H9 (cell line): ENCODE data around the gene SULF2. TPM values are rescaled to one million over a fixed set of nuclear protein-coding genes. Genes with fewer than 3 reads are reported as not detected.

Experiments
- DNase-seq: peaks from one replicate; pipeline ENCODE4 v3.0.0-alpha.2; 2017
- H2AFZ ChIP-seq: one replicate; pipeline ENCODE4 v1.6.1; 2013; ENCODE audit warnings: mild to moderate bottlenecking, low read length, control low read depth, moderate library complexity
- H2AK5ac ChIP-seq: 2 replicates; pipeline ENCODE4 v1.6.1; 2013; ENCODE audit warnings: low read length, control low read depth, mixed read lengths; ENCODE audit not compliant: insufficient read length
- H2BK120ac ChIP-seq: one replicate; pipeline ENCODE4 v1.6.1; 2013; ENCODE audit warnings: low read depth, mild to moderate bottlenecking, low read length, control low read depth, inconsistent platforms; ENCODE audit not compliant: poor library complexity, severe bottlenecking
- H2BK12ac ChIP-seq: 2 replicates; pipeline ENCODE4 v1.6.1; 2013; ENCODE audit warnings: low read length, control low read depth, mixed read lengths, low read depth; ENCODE audit not compliant: insufficient read length
- H2BK15ac ChIP-seq: 2 replicates; pipeline ENCODE4 v1.6.1; 2013; ENCODE audit warnings: low read depth, low read length, control low read depth
- H2BK20ac ChIP-seq: one replicate; pipeline ENCODE4 v1.6.1; 2013; ENCODE audit warnings: low read depth, mild to moderate bottlenecking, low read length, control low read depth, inconsistent platforms; ENCODE audit not compliant: poor library complexity, severe bottlenecking
- H2BK5ac ChIP-seq: 2 replicates; pipeline ENCODE4 v1.6.1; 2013; ENCODE audit warnings: low read length, control low read depth, mixed read lengths; ENCODE audit not compliant: insufficient read length
- H3K14ac ChIP-seq: 2 replicates; pipeline ENCODE4 v1.6.1; 2013; ENCODE audit warnings: low read length, control low read depth; ENCODE audit not compliant: insufficient read depth
- H3K18ac ChIP-seq: 2 replicates; pipeline ENCODE4 v1.6.1; 2013; ENCODE audit warnings: low read depth, mild to moderate bottlenecking, mixed read lengths, low read length, control low read depth; ENCODE audit not compliant: insufficient read length
- H3K23ac ChIP-seq: 2 replicates; pipeline ENCODE4 v1.6.1; 2013; ENCODE audit warnings: low read length, control low read depth, mixed read lengths, low read depth; ENCODE audit not compliant: insufficient read length
- H3K23me2 ChIP-seq: 2 replicates; pipeline ENCODE4 v1.6.1; 2013; ENCODE audit warnings: low read depth, mild to moderate bottlenecking, mixed read lengths, low read length, control low read depth; ENCODE audit not compliant: insufficient read length, poor library complexity, severe bottlenecking
- H3K27ac ChIP-seq: 2 replicates; pipeline ENCODE4 v1.5.1; 2013; ENCODE audit warnings: low read length, control low read depth, mixed read lengths, low read depth; ENCODE audit not compliant: insufficient read length
- H3K27me3 ChIP-seq: 2 replicates; pipeline ENCODE4 v1.6.1; 2013; ENCODE audit warnings: low read length, control low read depth, inconsistent platforms; ENCODE audit not compliant: insufficient read depth
- H3K4ac ChIP-seq: 2 replicates; pipeline ENCODE4 v1.6.1; 2013; ENCODE audit warnings: low read depth, mild to moderate bottlenecking, control low read depth, inconsistent platforms, low read length, moderate library complexity
- H3K4me1 ChIP-seq: 2 replicates; pipeline ENCODE4 v1.6.1; 2013; ENCODE audit warnings: low read length, control low read depth, inconsistent platforms; ENCODE audit not compliant: insufficient read depth
- H3K4me2 ChIP-seq: 2 replicates; pipeline ENCODE4 v1.6.1; 2013; ENCODE audit warnings: low read length, control low read depth, mixed read lengths; ENCODE audit not compliant: insufficient read length, insufficient read depth
- H3K56ac ChIP-seq: 2 replicates; pipeline ENCODE4 v1.6.1; 2013; ENCODE audit warnings: low read depth, mild to moderate bottlenecking, mixed read lengths, low read length, control low read depth; ENCODE audit not compliant: insufficient read length
- H3K79me1 ChIP-seq: 2 replicates; pipeline ENCODE4 v1.6.1; 2013; ENCODE audit warnings: low read depth, mild to moderate bottlenecking, moderate library complexity, low read length, control low read depth, inconsistent platforms; ENCODE audit not compliant: insufficient read depth, poor library complexity, severe bottlenecking
- H3K79me2 ChIP-seq: 2 replicates; pipeline ENCODE4 v1.6.1; 2013; ENCODE audit warnings: low read length, control low read depth, inconsistent platforms; ENCODE audit not compliant: insufficient read depth
- H3K9ac ChIP-seq: 2 replicates; pipeline ENCODE4 v1.6.1; 2013; ENCODE audit warnings: low read length, control low read depth, mixed read lengths; ENCODE audit not compliant: insufficient read length; ENCODE audit errors: extremely low read depth
- H3K9me3 ChIP-seq: one replicate; pipeline ENCODE4 v1.6.1; 2013; ENCODE audit warnings: low read depth, low read length, inconsistent platforms; ENCODE audit not compliant: control insufficient read depth
- H3T11ph ChIP-seq: one replicate; pipeline ENCODE4 v1.6.1; 2013; ENCODE audit warnings: mild to moderate bottlenecking, low read length, control low read depth, inconsistent platforms
- H4K20me1 ChIP-seq: one replicate; pipeline ENCODE4 v1.6.1; 2013; ENCODE audit not compliant: control insufficient read depth, insufficient read length, insufficient read depth
- H4K5ac ChIP-seq: 2 replicates; pipeline ENCODE4 v1.6.1; 2013; ENCODE audit warnings: low read depth, mild to moderate bottlenecking, mixed read lengths, low read length, control low read depth; ENCODE audit not compliant: insufficient read length
- H4K8ac ChIP-seq: replicated peaks from 2 replicates; pipeline ENCODE4 v1.6.1; 2013; ENCODE audit warnings: low read length, control low read depth, mixed read lengths, low read depth; ENCODE audit not compliant: insufficient read length
- H4K91ac ChIP-seq: 2 replicates; pipeline ENCODE4 v1.6.1; 2013; ENCODE audit warnings: low read depth, mild to moderate bottlenecking, moderate library complexity, mixed read lengths, low read length, control low read depth; ENCODE audit not compliant: insufficient read length
- H3K27ac Mint-ChIP-seq, 3 experiments: 2 replicates in 2 of 3; 3 replicates in 1 of 3; pipeline ENCODE4 v1.8.0; 2020 to 2021; ENCODE audit warnings: mixed read lengths in 3 of 3, mild to moderate bottlenecking in 1 of 3, moderate library complexity in 1 of 3
- H3K27me3 Mint-ChIP-seq: 2 replicates; pipeline ENCODE4 v1.8.0; 2021; ENCODE audit warnings: low read depth, mild to moderate bottlenecking, moderate library complexity, mixed read lengths
- H3K36me3 Mint-ChIP-seq, 3 experiments: 2 replicates in 2 of 3; 3 replicates in 1 of 3; pipeline ENCODE4 v1.8.0; 2020 to 2021; ENCODE audit warnings: low read depth in 3 of 3, mixed read lengths in 3 of 3; ENCODE audit not compliant: insufficient read depth in 1 of 3
- H3K4me1 Mint-ChIP-seq, 2 experiments: 2 replicates each; pipeline ENCODE4 v1.8.0; 2020; ENCODE audit warnings: mixed read lengths in 2 of 2
- H3K4me3 Mint-ChIP-seq, 2 experiments: 2 replicates in 1 of 2; 3 replicates in 1 of 2; pipeline ENCODE4 v1.8.0; 2020 to 2021; ENCODE audit warnings: mild to moderate bottlenecking in 2 of 2, mixed read lengths in 2 of 2, moderate library complexity in 1 of 2
- H3K9me3 Mint-ChIP-seq, 2 experiments: 2 replicates in 1 of 2; 3 replicates in 1 of 2; pipeline ENCODE4 v1.8.0; 2020; ENCODE audit warnings: mild to moderate bottlenecking in 2 of 2, mixed read lengths in 2 of 2, moderate library complexity in 1 of 2
- CTCF ChIP-seq: fragments of 200-600 bp; sonication (generic); conservative IDR thresholded peaks from 3 replicates; pipeline ENCODE4 v1.8.0; 2021; ENCODE audit warnings: antibody characterized with exemption, mild to moderate bottlenecking
- WGBS: extraction: QIAGEN DNeasy Blood & Tissue Kit; methylation state at CpG from one replicate; pipeline ENCODE4 v1.1.7; 2013; ENCODE audit warnings: missing lambda C conversion rate, low lambda C conversion rate, mixed read lengths; ENCODE audit not compliant: insufficient read length; ENCODE audit errors: extremely low coverage; 5-methylcytosine and 5-hydroxymethylcytosine counted together
- total RNA-seq: library from RNA; stranded (reverse); gene quantifications from 2 replicates; pipeline ENCODE4 v1.2.1, GENCODE V29; 2021

The SULF2 gene
- total RNA-seq, 1 experiment from 2014 or later = 31.2 TPM

GRCh38 chr20:47669489-47669888, 115.8 kb downstream of the SULF2 start:
- peaks cover 0 to 4% (median 0%) of the 10 kb centered on the region in 3 experiments; a peak in 2 of 7 replicates for H3K36me3 Mint-ChIP-seq

More at GRCh38 chr20:47669489-47669888, 115.8 kb downstream of the SULF2 start:
- no peak overlapping the region for H3K4me3 Mint-ChIP-seq
- H3K9ac ChIP-seq = no peak overlapping the region
- peaks cover 0 to 2% of the 10 kb centered on the region in 2 experiments; a peak in 1 of 5 replicates for H3K9me3 Mint-ChIP-seq
- no peaks in the 10 kb centered on the region; the same call in none of the 2 replicates for H3K27me3 Mint-ChIP-seq
- H3K14ac ChIP-seq = no peak overlapping the region
- H3T11ph ChIP-seq = no peak overlapping the region
- no peak overlapping the region for H3K4me2 ChIP-seq
- H2AK5ac ChIP-seq = no peak overlapping the region
- no peaks in the 10 kb centered on the region for H3K4me1 ChIP-seq
- H3K27ac Mint-ChIP-seq = no peak overlapping the region; a peak in 1 of 7 replicates
- no peaks in the 10 kb centered on the region for H3K23me2 ChIP-seq
- H3K27ac ChIP-seq = no peak overlapping the region
- H3K18ac ChIP-seq = no peak overlapping the region
- TF ChIP-seq CTCF = no peak
- H2BK5ac ChIP-seq = no peak overlapping the region
- DNase-seq = no peak
- no peak overlapping the region for H4K91ac ChIP-seq
- no peaks in the 10 kb centered on the region for H3K79me1 ChIP-seq
- no peak overlapping the region for H3K4ac ChIP-seq
- H3K9me3 ChIP-seq = no peaks in the 10 kb centered on the region
- H2BK15ac ChIP-seq = no peak overlapping the region
- no peak overlapping the region for H2BK120ac ChIP-seq
- no peaks in the 10 kb centered on the region for H3K27me3 ChIP-seq
- no peak overlapping the region for H3K23ac ChIP-seq
- H2AFZ ChIP-seq = no peak overlapping the region
- no CpG with 5 or more reads among the region's 4 CpGs for WGBS
- no peak overlapping the region for H2BK12ac ChIP-seq
- H3K56ac ChIP-seq = no peak overlapping the region
- H4K8ac ChIP-seq = no peak overlapping the region
- H3K4me1 Mint-ChIP-seq = peaks cover 7 to 18% of the 10 kb centered on the region in 2 experiments
- H2BK20ac ChIP-seq = no peak overlapping the region
- no peak overlapping the region for H4K5ac ChIP-seq
- no peaks in the 10 kb centered on the region for H4K20me1 ChIP-seq
- H3K79me2 ChIP-seq = no peaks in the 10 kb centered on the region
